Measurements from ENCODE around the gene PTPRC. TPM values are rescaled to one million over a fixed set of nuclear protein-coding genes. Genes with fewer than 3 reads are reported as not detected.
A peak's percentile ranks its signal among the peaks of the same experiment; 100 is the strongest.

The PTPRC gene
- polyA plus RNA-seq, 12 donors: 3.3 to 28.6 (median 6.2) TPM; not detected in 1

- DNase-seq: no peak
Measured at GRCh38 chr1:198669771-198670170, 30.9 kb downstream of the PTPRC start.

- DNase-seq: no peak
Measured at GRCh38 chr1:198671136-198671535, 32.3 kb downstream of the PTPRC start.

GRCh38 chr1:198672124-198672523, 33.3 kb downstream of the PTPRC start:
- no peak for DNase-seq

- DNase-seq: no peak
Measured at GRCh38 chr1:198674009-198674408, 35.2 kb downstream of the PTPRC start.

GRCh38 chr1:198676253-198676652, 37.4 kb downstream of the PTPRC start:
- no peak for DNase-seq

GRCh38 chr1:198677027-198677426, 38.2 kb downstream of the PTPRC start:
- DNase-seq: no peak

- DNase-seq: no peak
Measured at GRCh38 chr1:198677871-198678270, 39.0 kb downstream of the PTPRC start.

GRCh38 chr1:198678301-198678836, 39.5 kb downstream of the PTPRC start:
- DNase-seq: no peak

- DNase-seq: no peak
Measured at GRCh38 chr1:198678901-198679329, 40.1 kb downstream of the PTPRC start.

GRCh38 chr1:198679535-198680173, 40.8 kb downstream of the PTPRC start:
- no peak for DNase-seq

GRCh38 chr1:198680174-198680875, 41.5 kb downstream of the PTPRC start:
- no peak for DNase-seq

- DNase-seq: no peak
Measured at GRCh38 chr1:198681252-198681651, 42.4 kb downstream of the PTPRC start.

GRCh38 chr1:198681831-198682759, 43.3 kb downstream of the PTPRC start:
- DNase-seq: peak; percentile 56

- DNase-seq: no peak
Measured at GRCh38 chr1:198682850-198683249, 44.0 kb downstream of the PTPRC start.

GRCh38 chr1:198683449-198683848, 44.6 kb downstream of the PTPRC start:
- no peak for DNase-seq

GRCh38 chr1:198686069-198686728, 47.4 kb downstream of the PTPRC start:
- DNase-seq: no peak

- DNase-seq: no peak
Measured at GRCh38 chr1:198687429-198687828, 48.6 kb downstream of the PTPRC start.

- DNase-seq: no peak
Measured at GRCh38 chr1:198691063-198691462, 52.2 kb downstream of the PTPRC start.

GRCh38 chr1:198693321-198693720, 54.5 kb downstream of the PTPRC start:
- DNase-seq: no peak

- no peak for DNase-seq
Measured at GRCh38 chr1:198694542-198694941, 55.7 kb downstream of the PTPRC start.

GRCh38 chr1:198696211-198696610, 57.4 kb downstream of the PTPRC start:
- no peak for DNase-seq

All from muscle of arm (tissue), 12 donors.